ENCODE measurements around the gene CHIC2.
A peak's percentile ranks its signal among the peaks of the same experiment; 100 is the strongest.
"Not testable (repeated sequence)": the region's sequence is repeated elsewhere in the genome, so short reads cannot be mapped to it uniquely, and the experiment has no call there.

The CHIC2 gene

DNA sequence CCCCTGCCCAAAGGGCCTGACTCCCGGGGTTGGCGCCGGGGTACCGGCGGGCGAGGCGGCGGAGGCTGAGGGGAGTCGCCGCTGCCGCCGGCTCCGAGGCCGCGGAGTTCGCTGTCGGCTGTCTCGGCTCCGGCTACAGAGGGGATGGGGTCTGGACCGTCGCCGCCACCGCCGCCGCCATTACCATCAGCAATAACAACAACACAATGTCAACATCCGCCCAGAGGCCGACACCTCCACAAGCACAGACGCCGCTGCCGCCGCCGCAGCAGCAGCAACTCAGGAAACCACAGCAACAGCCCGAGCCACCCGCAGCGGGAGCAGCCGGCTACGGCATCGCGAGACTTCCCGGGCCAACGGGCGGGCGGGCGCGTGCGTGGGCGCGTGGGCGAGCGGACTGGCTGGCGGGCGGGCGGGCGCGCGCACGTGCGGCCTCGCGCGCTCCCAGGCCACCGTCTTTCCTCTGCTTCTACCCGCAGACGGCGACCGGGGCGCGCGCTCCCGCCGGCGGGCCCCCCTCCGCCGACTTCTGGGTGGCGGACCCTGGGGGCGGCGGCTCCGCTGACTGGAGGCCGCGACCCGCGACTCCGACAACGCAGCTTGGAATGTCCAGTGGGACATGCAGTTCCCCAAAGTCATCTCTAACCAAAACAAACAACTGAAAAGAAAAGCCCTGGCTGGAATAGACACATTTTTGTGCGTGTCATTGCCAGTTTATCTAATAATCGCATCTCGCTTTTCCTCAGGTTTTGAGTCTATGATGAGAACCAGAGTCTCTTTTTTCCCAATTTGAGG lies at the start of gene CHIC2:
Gene CHIC2, minus strand, starts transcription at position 289 of the 795 bp plus-strand sequence. CDS start 305 bp downstream, outside the sequence.
- peak; percentile 98 for DNase-seq

DNA sequence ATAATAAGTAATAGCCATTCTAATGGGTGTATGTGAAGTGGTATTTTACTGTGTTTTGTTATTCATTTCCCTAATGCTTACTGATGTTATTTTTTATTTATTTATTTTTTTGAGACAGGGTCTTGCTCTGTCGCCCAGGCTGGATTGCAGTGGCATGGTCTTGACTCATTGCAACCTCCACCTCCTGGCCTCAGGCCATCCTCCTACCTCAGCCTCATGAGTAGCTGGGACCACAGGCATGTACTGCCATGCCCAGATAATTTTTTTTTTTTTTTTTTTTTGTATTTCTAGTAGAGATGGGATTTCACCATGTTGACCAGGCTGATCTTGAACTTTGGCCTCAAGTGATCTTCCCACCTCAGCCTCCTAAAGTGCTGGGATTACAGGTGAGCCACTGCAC lies 48.8 kb upstream of the CHIC2 start:
- not testable (repeated sequence) for DNase-seq

DNA sequence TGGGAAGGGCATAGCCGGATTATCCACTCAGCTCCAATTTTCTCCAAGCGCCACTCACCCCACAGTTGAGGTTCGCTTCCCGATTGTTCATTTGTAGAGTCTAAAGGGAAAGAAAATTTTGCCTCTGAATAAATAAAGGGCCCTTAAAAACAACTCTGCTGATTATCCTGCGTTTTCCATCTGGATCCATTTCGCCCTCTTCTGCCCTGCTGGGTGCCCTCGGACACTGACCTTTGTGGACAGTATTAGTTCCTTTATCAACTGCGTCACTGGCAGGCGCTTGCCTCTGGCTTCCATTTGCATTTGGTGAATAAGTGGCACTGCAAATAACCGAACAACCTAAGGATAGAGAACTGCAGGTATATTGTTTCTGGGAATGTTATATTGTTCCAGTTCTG lies 45.6 kb upstream of the CHIC2 start:
- DNase-seq: no peak

DNA sequence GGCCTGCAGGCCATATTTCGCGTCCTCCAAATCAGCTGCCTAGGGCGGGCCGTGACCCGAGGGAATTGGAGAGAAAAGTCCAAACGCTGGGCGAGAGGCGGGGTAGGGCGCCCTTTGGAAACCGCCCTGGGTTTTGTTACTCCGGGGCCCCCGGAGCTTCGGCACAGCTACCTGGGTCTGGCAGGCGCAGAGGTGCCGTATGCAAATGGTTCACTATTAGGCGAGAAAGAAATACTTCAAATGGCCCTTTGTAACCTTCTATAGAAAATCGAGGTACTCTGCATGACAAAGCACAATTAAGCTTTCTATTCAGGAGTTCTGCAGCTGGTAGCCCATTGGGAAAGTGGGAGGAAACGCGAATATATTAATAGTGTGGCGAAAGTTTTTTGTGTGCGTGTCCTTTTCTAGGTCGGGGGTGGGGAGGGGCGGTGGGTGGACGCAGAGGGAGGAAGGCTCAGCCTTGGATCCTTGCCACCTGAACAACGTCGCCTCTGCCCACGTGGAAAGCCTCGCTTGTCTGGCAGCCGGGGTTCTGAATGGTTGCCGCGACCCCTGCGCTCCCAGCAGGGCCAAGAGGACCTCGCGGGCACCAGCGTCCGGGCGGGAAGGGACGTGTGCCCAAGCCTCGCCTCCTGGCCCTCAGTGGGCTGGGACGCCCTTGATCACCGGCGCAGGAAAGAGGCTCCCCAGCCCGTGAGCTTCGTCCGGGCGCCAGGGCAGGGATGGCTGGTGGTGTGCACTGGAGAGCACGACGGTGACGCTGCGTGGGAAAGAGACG lies 45.0 kb upstream of the CHIC2 start:
- no peak for DNase-seq

DNA sequence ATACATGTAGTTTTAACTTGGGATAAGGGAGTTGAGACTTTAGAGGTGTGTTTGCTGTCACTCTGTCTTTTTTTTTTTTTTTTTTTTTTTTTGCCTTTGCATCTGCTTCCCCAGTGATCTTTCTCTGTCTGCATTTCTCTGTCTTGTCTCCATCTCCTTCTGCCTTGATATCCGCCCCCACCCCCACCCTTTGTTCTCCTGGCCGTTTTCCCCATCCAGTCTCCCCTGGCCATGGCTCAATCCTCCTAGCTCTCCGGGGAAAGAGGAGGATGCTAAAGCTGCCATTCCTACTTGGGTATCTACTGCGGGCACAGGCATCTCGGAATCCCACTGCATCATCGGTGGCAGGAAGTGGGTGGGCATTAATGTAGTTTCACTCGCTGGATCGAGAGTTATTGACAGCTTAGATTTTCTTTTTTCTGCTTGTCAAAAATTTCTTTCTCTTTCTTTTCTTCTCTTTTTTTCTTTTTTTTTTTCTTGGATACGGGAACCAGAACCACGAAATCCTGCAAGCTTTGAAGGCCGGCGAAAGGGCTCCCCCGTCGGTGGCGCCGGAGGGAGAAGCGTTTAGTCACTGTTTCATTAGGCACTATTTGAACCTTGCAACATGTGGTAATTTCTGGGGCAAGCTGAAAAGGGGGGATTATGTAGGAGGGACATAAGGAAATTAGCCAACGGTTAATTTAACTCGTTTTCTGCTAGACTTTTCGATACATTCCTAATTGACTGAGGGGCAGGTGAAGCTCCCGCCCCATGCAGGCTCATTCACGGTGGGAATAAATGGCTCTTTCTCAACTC lies 43.7 kb upstream of the CHIC2 start:
- DNase-seq: no peak

DNA sequence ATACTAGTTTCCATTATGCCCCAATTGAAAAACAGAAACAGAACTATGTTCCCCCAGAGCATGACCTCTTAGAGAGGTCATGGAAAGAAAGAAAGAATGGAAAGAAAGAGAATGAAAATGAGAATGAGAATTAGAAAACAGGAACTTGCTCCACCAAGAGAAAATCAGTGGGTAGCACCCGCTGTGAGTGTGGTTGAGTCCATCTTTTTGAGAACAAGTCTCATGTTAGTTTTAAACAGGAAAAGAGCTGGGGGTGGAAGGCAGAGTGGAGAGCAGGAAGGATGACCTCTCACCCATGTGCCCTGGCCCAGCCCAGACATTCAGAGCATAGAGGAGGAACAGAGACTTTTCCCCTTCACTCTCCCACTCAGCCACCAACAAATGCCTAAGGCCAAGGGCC lies 40.5 kb upstream of the CHIC2 start:
- DNase-seq: no peak

DNA sequence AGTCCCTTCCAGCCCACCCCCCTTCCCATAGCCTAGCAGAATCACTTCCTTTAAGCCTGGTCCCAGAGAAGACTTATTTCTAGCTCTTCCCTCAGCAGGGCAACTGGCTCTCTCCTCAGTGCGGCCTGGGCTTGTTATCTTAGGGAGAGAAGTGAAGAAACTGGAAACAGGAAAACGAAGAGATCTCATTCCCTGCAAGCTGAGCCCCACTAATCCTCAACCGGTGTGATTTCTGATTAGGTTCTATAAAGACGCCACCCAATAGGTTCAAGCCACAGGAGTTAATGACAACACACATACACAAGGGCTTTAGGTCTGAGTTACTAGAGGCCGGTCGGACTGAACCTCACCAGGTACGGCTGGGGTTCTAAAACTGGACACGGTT lies 38.8 kb upstream of the CHIC2 start:
- DNase-seq: no peak

DNA sequence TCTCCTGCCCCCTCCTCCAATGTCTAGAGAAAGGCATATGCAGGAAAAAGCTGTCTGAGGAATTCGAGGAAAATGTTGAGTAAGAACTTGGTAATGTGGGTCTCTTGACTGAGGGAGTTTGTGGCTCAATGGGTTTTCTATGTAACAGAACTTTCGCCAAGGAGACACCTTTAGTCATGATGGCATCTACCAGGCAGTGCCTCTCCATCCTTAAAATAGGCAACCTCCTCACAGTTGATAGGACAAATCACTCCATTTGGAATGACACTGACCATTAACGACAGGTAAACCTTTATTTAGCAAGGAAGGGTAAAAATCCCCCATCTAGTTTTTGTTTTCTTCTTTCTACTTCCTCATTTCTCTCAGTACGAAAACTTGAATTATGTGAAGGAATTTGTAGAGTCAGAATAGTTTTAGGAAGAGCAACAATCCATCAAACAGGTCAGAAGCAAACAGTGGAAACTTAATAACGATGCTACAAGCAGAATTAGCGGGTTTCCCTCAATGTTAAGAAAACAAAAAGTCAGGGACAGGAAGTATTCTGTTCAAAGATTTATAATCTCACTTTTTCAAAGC lies 38.2 kb upstream of the CHIC2 start:
- no peak for DNase-seq

DNA sequence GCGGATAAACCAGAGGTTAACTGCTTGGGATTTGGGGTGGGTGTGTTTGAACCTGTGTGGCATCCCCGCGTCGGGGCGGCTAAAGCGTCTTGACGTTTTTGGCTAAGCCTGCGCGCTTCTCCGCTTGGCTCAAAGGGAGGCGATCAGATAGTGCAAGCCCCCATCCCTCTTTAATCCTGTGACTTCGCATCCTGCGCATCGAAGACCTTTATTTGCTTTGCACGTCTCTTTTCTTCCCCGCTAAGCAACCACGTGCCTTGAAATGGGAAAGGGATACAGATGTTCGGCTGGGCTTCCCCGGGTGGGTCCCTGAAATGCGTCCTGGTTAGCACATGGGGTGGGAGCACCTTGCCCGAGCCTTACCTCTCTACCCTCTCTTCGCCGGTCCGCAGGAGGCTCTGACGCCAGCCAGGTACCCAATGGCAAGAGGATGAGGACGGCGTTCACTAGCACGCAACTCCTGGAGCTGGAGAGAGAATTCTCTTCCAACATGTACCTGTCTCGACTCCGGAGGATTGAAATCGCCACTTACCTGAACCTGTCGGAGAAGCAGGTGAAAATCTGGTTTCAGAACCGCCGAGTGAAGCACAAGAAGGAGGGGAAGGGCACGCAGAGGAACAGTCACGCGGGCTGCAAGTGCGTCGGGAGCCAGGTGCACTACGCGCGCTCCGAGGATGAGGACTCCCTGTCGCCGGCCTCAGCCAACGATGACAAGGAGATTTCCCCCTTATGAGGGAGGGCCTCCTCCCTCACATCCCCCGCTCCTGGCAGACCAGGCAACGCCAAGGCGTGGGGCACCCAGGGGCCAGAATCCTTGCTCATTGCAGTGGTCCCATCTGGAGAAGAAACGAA lies 37.0 kb upstream of the CHIC2 start:
- DNase-seq: no peak

DNA sequence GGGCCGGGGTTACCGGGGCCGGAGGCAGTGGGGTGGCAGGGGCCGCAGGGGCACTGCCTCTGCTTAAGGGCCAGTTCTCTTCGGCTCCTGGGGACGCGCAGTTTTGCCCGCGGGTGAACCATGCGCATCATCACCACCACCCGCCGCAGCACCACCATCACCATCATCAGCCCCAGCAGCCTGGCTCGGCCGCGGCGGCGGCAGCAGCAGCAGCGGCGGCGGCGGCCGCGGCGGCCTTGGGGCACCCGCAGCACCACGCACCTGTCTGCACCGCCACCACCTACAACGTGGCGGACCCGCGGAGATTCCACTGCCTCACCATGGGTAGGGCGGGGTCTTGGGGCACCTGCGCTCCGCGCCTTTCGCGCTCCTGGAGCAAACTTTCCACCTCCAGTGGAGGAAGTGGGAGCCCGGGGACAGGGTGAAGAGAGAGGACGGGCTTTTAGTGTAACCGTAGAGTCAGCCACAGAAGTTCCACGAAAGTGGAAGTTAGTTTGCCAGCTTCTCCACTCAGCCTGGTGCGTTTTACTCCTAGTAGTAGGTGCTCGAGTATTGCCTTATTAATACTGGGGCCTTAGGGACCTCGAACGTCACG lies 36.3 kb upstream of the CHIC2 start:
- no peak for DNase-seq

DNA sequence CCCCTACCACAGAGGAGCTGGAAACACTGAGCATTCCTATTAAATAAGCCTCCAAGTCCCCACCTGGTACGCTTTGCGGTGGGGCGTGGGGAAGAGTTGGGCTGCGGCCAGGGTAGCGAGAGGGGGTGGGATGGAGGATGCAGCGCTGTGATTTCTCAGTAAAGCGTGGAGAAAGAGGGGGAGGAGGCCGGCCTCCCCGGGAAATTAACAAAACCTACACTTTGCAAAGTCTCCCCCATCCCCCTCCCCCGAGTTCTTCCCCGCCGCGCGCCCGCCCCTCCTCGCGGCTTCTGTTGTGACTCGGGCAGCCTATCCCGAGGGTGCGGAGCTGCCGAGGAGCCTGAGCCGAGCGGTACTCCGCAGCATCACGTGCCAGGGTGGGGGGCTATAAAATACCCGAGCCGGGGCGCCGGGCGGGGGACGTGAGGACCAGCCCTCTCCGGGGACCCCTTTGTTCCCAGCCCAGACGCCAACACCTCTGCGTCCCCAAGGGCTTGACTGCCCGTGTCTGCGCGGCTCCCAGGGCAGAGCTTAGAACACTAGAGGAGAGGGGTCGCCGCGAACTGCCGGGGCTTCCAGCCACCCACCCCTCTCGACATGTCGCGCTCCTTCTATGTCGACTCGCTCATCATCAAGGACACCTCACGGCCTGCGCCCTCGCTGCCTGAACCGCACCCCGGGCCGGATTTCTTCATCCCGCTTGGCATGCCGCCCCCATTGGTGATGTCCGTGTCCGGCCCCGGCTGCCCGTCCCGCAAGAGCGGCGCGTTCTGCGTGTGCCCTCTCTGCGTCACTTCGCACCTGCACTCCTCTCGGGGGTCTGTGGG lies 35.6 kb upstream of the CHIC2 start, which contains the start of gene GSX2:
Gene GSX2, plus strand, starts transcription at position 416 of the 827 bp plus-strand sequence. Its CDS starts 182 bp downstream, at position 598.
- DNase-seq: no peak

DNA sequence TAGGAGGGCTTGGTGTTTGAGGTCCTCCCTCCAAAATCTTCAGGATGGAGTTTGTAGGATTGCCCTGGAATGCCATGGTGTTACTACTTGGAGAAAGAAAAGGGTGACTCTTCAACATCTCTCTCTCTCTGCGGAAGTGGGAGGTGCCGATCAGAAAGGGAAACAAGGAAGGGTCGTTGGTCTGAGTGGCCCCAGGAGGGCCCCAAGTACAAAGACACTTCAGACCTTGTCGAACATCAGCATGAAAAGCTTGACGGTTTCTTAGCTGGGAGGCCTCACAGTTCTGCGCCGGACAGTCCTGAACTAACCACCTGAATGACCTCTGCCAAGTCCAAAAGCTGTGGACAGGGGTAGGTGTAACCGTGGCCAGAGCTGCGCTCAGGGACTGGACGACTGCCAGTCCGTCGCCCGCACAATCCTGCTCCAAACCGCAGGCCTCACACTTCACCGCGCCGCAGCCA lies 34.9 kb upstream of the CHIC2 start:
- peak; percentile 33 for DNase-seq

DNA sequence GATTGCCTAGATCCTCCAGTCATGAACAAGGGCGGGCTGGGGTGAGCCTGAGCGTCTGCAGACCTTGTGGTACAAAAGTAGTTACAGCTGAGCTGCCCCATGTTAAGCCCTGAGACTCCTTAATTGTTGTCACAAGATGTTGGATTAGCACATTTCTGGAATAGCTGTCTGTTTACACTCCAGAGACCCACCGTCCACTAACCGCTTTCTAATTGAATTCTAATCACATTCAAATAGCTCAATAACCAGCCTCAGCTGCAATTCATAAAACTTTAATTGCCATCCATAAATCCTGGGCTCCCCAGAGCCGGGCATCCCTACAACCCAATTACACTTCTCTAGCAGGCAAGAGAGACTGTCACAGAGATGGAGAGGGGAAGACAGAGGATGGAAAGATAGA lies 34.0 kb upstream of the CHIC2 start:
- DNase-seq: no peak

DNA sequence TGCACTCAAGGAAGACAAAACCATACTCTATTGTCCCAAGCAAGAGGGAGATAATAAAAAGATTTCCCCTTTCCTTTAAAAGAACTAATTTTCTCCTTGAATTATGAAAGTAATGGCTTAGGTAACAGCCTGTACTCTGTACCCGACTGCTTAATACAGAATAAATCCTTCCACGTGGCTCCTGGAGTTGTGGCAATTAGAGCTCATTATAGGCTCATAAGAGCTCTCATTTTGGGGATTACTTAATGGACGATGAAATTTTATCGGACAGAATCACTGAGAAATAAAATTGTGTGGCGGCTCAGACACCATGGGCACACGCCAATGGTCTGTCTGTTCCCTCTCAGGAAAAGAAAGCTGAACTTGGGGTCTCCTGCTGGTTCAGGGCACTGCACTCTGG lies 32.7 kb upstream of the CHIC2 start:
- DNase-seq: no peak

DNA sequence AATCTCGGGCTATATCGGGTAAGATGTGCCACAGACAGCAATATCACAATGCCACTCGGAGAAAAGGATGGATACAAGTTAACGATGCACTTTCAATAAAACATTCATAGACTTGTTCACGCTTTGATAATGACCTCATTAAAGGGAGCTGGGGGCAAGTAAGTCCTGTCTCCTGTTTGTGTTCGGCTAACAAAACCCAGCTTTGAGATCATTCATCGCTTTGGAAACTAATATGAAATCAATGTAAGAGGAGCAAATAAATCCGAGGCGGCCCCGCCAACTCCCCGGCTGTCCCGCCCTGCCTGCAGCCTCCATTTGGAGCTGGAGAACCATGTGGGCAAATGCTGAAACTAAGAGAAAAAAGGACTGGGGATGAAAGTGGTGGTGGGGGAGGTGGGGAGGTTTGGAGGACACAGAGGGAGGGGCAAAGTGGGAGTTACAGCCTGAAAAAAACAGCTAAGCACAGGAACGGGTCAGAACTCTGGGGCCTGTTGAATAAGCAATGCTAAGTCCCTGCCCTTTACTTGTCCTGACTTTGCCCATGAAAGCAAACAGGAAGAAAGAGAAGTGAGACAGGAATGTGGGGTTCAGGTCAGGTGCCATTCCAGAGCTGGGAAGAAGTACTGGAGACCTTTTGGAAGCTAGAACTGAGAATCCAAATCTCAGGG lies 32.0 kb upstream of the CHIC2 start:
- no peak for DNase-seq

DNA sequence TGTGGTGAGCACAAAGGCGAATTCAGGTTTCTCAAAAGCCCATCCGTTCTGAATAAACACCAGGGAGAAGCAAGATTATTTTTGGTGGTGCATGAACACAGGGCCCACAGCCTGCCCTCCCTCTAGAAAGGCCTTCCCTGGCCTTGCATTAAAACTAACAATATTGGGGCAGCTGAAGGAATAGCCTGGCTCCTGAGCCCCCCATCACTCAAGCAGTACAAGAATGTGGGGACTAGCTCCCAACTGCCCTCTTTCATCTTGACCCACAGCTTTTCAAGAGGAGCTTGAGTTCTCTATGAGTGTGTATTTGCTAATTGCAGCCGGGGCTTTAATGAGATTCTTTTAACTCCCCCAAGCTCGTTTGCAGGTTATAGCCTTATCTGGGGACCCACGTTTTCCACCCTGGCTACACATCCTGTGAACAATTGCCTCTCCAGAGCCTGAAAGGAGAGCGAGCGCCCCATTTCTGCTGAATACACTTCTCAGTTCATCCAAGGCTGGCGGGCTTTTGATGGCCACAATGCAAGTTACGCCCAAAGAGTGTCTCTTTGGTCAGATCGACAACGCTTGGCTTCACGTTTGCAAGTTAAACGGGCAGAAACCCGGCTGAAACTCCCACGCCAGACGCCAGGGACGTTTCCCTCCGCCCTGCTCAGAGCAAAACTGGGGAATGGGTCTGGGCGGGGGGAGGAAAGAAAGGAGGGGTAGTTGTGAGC lies 30.9 kb upstream of the CHIC2 start:
- no peak for DNase-seq

DNA sequence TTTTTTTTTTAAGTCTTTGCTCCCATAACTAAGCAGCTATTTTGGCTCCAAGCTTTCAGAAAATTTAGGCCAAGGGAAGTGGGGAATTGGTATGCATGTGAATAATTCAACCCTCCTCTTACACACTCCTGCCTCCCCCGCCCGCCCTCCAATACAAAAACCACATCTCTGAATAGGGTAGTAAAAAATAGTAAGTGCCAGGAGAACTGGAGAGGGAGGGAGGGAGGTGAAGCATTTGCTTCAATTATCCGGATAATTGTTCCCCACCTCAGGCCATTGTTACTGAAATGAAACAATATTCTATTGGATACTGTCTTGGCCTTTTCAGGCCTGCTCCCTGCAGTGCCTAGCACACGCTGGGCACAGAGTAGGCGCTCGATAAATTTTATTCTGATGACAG lies 30.0 kb upstream of the CHIC2 start:
- DNase-seq: no peak

DNA sequence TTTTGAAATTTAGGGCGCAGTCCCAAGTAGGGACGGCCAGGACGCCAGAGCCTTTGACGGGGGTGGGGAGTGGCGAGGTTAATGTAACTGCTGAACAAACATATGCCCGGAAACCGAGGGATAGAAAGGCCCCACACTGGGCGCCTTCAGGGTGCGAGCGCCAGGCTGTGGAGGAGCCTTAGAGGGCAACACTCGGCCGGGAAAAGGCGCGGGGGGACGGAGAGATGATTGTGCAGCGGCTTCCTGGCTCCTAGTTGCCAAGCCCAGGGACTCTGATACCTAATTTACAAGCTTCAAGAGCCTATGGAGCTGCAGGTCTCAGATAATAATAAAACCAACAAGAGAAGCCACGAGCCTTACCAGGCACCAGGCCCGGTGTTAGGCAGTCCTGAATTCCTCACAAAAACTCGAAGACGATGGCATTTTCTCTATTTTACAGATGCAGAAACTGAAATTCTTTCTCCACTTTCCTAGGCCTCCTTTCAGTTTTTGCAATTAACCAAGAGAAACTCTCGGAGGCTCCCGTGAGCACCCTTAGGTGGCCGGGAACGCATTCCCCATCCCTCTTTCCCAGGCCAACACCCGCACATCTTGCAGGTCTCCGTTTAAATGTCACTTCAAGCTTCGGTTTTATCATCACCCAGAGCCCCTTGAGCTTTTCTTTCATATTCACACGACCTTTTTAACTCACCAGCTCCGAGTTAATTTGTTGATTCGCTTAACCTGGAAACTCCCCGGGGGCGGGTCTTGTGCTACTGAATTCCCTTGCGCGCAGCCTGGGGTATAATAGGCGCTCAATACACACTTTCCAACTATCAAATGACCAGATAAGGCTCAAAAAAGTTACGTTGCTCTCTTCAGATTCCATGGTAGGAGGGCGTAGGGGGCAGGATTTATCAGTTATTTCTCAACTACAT lies 29.2 kb upstream of the CHIC2 start:
- DNase-seq: no peak
